Stomach (tissue), 4 donors: ENCODE results near the gene ESPL1.

Experiments used
- CTCF ChIP-seq, 7 experiments: fragments of 450-650 bp in 4 of 7; fragments of 200-600 bp in 3 of 7; sonication (generic) in 3 of 7; IDR thresholded peaks; one replicate each; pipeline ENCODE4 v1.5.1; 2016 to 2019; ENCODE audit warnings: antibody characterized with exemption in 7 of 7, control low read depth in 2 of 7, mild to moderate bottlenecking in 1 of 7
- EP300 ChIP-seq: sonication (generic); formaldehyde crosslinking; IDR thresholded peaks from one replicate; pipeline ENCODE4 v1.6.1; 2017; ENCODE audit warnings: antibody characterized with exemption
- POLR2A ChIP-seq, 4 donors: fragments of 450-650 bp; IDR thresholded peaks; one replicate each; pipeline ENCODE4 v1.6.1; 2016; ENCODE audit warnings: antibody characterized with exemption in 4 of 4, control low read depth in 2 of 4, mild to moderate bottlenecking in 1 of 4, moderate library complexity in 1 of 4
- POLR2AphosphoS5 ChIP-seq, 3 donors: sonication (generic); formaldehyde crosslinking; IDR thresholded peaks; one replicate each; pipeline ENCODE4 v1.6.1; 2016; ENCODE audit warnings: antibody characterized with exemption in 3 of 3

GRCh38 chr12:53265783-53266182 is 2.3 kb upstream of the ESPL1 start:
- TF ChIP-seq CTCF (IDR thresholded peaks at IDR 0.05) (no peak), POLR2A (IDR thresholded peaks at IDR 0.05) (no peak), POLR2AphosphoS5 (IDR thresholded peaks at IDR 0.05) (no peak), EP300 (no peak)
